ENCODE measurements around the gene EDN3.
"Not testable (repeated sequence)": the region's sequence is repeated elsewhere in the genome, so short reads cannot be mapped to it uniquely, and the experiment has no call there.

EDN3 gene

DNA sequence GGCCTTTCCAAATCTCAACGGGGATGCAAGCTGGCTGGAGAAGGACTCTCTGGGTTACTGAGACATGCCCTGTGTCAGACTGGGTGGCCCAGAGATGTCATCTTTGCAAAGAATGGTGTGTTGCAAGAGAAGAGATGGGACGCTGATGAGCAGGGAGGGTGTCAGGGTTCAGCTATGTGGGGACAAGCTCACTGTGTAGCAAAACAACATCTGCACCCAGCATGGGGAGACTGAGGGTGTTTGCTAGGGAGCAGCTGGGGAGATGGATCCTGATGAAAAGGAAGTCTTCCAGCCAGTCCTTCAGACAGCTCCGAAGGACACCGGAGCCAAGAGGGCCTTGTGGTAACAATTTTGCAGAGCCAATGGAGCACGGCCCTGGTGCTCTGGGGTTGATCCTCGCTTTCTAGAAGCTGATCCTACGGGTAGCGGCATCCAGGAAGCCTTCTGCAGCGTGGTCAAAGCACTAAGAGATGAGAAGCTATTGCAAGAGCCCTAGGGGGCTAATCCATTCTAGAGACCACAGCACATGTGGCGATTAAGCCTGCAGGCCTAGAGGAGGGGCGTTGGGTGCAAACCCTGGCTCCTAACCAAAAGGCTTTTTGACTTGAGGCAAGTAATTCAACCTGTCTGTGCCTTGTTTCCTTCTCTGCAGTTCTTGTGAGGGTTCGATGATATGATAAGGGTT lies 39.9 kb downstream of the EDN3 start:
- DNase-seq = no peak

DNA sequence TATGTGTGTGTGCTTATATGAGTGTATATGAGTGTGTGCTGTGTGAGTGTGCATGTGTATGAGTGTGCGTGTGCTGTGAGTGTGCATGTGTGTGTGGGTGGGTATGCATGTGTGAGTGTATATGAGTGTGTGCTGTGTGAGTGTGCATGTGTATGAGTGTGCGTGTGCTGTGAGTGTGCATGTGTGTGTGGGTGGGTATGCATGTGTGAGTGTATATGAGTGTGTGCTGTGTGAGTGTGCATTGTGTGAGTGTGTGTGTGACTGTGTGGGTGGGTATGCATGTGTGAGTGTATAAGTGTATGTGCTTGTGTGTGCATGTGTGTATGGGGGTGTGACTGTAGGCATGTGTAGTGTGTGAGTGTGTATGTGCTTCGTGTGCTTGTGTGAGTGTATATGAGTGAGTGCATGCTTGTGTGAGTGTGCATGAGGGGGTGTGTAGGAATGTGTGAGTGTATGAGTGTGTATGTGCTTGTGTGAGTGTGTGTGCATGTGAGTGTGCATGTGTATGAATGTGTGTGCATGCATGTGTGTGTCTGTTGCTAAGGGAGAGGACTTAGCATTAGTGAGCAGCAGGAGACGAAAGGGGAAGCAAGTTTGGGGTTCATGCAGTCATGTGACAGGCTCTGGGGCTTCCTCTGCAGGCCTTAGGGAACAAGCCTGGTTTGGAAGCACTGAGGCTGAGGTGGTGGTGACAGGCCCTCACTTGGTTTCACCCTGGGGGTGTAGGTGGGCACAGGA lies 41.0 kb downstream of the EDN3 start:
- DNase-seq = not testable (repeated sequence)

DNA sequence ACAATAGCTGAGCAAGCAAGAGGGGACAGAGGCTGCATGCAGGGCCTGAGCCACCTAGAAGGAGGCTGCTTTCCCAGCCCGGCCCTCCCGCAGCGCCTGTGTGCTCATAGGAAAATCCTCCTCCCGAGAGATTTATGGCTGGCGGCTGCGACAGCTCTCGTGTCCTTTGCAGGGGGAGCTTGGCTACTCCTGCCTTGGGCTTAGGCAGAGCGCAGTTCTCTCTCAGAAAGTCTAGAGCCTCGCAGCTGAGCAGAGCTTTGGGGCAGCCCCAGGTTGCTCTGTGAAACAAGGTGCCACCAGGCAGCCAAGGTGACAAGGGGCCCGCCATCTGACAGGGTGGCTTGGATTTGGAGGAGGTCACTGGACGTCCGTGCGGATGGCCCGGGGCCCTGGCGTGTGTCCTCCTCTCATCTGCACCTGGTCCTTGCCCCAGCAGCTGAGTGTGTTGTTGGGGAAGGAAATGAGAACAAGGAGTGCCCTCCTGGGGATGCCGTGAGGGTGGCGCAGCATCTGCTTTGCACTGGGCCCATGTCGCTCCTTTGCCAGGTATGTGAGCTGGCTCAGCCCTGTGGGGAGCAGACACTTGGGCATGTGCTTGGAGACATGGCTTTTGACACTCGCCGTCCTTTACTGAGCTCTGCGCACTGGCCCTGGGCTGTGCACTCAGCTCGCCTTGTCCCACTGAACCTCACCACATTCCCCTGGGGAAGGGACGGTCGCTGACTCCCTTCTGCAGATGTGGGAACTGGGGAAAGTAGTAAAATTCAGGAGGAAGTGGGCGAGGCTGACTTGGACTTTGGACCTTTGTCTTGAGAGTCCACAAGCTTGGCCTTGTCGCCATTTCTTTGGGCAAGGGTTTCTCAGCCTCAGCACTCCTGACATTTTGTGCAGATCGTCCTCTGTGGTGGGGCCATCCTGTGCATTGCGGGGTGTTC lies 41.9 kb downstream of the EDN3 start:
- no peak for DNase-seq

- DNase-seq = no peak
Observed at GRCh38 chr20:59346061-59346460, 45.6 kb downstream of the EDN3 start.

DNA sequence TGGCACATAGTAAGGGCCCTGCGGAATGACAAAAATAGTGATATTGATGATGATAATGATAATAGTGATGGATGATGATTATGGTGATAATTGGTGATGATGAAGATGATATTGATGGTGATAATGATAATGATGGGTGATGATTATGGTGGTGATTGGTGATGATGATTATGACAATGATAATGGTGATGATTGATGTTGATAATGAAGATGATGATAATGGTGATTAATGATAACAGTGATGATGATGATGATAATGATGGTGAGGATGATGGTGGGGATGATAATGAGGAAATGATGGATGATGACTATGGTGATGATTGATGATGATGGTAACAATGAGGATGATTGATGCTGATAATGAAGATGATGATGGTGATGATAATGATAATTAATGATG lies 48.9 kb downstream of the EDN3 start:
- DNase-seq = no peak

DNA sequence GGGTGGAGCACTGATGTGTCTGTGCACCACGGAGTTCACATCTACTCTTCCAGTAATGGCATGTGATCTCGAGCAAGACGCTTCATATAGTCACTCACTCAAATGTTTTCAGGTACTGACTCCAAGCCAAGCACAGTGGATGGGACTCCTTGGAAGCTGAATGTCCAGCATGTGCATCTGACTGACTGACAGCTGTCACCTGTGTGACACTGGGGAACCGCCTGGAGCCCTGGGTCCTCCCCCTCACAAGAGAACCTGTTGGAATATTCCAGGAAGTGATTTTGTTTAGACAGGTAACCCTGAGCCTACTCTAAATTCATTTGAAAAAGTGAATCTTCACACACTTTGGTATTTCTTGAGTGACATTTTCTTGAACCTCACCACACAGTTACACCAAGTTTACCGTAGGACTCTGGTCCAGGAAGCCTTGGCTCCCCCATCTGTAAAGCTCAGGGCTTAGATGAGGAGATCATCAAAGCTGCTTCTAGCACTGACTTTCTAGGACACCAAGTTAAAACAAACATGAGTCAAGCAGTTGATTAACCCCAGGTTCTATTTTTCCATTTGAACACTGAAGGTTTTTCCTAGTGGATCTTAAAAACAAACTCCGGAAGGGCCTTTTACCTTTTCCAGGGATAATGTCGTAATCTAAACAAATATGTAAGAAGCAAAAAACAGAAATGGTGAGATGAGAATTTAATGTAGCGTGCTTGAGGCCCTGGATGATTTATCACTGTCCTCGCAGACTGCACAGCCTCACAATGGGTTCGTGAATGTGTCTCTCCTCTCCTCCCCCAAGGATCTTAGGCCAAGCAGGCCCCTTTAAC lies 50.1 kb downstream of the EDN3 start:
- DNase-seq = no peak

GRCh38 chr20:59351157-59352040 lies 51.0 kb downstream of the EDN3 start:
- no peak for DNase-seq

- DNase-seq = no peak
Observed at GRCh38 chr20:59352541-59352940, 52.1 kb downstream of the EDN3 start.

DNA sequence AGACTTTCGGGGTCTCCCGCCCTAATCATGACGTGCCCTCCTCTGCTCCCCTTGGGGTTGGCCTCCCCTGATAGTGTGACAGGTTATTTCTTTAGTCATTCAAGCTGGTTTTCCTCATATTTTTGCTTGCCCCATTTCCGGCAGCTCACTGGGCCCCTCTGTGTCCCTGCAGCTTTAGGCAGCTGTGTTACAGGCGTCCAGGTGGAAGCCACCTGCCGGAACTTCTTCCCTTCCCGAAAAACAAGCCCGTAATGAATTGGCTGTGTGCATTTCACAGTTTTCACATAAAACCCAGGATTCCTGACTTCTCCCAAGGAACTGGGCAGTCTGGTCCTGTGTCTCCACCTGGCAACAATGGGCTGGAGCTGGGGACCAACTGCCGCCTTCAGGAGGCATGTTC lies 52.6 kb downstream of the EDN3 start:
- DNase-seq = no peak

DNA sequence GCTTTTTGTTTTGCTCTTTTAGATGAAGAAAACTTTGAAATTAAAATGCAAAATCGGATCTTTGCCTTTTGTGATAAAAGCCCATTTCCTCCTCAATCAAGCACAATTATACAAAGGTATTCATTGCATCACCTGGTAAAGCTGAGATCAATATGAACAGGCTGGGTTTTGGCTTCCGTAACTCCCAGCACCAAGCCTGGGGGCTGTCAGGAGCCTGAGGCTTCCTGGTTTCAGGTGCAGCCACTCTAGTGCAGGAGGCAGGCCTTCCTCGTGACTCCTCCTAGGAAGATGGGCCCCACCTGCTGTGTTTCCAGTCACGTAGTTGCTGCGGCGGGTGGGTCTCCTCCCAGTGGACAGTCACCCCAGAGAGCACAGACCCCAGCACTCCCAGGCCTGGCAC lies 54.0 kb downstream of the EDN3 start:
- DNase-seq = no peak

DNA sequence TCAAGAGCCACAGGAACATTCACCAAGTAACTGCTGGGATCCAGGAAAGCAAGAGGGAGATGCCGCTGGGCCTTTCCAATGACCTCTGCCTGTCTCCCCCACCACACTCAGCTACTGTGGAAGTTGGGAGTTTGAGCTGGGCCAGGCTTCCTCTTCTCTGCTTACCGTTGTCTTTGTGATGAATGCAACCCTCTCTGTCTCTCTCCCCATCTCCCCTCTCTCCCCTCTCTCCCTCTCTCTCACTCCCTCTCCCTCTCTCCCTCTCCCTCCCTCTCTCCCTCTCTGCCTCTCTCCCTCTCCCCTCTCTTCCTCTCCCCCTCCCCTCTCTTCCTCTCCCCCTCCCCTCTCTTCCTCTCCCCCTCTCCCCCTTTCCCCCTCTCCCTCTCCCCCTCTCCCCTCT lies 54.8 kb downstream of the EDN3 start:
- no peak for DNase-seq

GRCh38 chr20:59356662-59357165 lies 56.3 kb downstream of the EDN3 start:
- no peak for DNase-seq

DNA sequence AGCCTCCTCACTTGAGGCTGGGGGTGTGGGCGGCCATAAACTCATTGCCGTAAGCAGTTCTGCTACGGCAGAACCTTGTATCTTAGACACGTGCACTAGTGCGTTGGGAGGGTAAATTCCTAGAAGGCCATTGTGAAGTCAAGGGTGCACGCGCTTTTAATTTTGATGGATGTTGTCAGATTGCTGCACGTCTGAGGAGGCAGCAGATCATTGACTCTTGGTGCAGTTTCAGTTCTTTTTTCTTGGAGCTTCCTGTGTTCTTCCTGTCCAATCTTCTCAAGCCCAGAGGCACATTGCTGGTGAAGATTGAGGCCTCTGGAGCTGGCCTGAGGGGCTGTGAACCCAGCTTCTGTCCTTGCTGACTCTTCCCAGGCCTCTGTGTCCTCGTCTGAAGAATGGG lies 58.4 kb downstream of the EDN3 start:
- DNase-seq = not testable (repeated sequence)

DNA sequence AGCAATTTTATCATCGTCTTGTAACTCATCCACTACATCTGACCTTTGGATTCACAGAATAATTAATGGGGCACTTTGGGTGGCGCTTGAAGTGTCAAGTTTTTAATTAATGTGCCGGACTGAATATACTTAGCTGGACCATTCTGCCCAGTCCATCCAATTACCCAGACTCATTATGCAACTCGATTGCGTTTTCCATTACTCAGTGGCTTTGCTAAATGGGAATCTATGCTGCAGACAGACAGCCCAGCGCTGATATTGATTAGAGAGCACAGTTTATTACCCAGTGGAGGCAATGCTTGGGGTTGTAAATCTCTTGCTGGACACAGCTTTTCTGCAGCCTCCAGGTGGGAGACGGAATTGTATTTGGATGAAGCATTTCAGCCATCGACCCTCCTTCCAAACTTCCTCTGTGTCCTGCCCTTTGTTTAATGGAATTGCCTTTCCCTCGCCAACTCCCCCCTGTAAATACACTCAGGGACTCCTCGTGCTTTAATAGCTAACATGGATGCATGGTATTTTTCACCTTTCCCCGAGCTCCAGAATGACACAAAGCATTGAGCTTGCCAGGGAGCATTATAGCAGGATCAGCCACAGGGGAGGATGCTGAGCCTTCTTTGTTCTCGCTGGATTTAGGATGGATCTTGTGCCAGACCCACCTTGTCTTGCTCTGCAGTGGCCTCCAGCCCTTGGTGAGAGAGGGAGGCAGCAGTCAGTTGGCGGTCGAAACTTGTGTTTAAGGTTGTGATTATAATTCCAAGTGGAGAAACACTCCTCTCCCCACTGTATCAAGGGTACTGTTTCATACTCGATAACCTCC lies 59.7 kb downstream of the EDN3 start:
- DNase-seq = no peak

DNA sequence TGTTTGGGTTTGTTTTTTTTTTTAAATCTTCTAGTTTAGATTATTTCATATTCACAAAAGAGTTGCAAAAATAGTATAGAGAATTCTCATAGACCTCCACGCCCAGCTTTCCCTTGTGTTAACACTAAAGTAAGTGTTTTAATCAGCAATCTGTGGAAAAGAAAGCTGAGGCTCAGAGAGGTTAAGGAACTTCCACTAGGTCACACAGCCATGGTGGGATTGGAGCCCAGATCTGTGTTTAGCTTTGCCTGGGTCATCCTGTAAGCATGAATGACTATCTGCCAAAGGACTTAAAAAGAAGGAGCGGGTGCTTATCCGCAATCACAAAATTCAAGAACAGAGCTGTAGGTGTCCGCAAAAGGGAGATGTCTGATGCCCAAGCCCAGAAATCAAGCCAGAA lies 60.5 kb downstream of the EDN3 start:
- no peak for DNase-seq

DNA sequence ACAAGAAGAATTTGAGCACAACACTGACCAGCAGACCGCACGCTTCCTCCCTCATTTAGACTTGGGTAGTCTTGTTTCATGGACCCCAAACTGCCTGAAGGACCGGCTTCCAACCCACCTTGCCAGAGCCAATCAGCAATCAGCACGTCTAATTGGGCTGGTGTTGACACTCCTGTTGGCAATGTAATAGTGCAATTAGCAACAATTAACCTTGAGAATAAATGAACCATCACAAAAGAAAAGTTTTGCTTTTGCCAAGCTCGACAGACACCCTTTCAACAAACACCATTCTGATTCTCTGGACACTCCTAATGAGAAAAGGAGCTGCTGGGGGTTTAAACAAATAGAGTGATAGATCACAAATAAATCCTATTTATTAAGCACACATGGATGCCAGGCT lies 61.0 kb downstream of the EDN3 start:
- DNase-seq = peak; percentile 87

GRCh38 chr20:59363101-59363500 lies 62.7 kb downstream of the EDN3 start:
- DNase-seq = no peak

- no peak for DNase-seq
Observed at GRCh38 chr20:59364611-59365010, 64.2 kb downstream of the EDN3 start.

GRCh38 chr20:59365611-59366285 lies 65.3 kb downstream of the EDN3 start:
- DNase-seq = no peak

DNA sequence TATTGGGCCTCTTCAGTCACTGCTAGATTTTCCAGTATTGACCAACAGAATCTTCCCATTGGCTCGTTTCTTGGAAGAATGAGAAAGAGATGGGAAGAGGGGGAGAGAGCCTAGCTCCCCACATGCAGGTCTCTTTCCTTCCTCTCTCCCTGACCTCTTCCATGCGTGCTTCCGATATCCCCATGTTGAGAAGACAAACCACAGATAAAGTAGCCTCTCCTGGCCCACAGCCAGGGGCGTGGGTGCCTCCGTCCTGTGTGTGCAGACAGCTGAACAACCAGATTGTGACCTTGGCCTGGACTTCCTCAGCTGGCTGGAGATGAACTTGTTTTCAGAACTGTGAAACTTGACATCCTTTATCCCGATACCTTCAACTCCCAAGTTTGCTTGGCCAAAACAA lies 71.0 kb downstream of the EDN3 start:
- DNase-seq = no peak
